ENCODE results near the gene DLG4.

DLG4 gene

DNA sequence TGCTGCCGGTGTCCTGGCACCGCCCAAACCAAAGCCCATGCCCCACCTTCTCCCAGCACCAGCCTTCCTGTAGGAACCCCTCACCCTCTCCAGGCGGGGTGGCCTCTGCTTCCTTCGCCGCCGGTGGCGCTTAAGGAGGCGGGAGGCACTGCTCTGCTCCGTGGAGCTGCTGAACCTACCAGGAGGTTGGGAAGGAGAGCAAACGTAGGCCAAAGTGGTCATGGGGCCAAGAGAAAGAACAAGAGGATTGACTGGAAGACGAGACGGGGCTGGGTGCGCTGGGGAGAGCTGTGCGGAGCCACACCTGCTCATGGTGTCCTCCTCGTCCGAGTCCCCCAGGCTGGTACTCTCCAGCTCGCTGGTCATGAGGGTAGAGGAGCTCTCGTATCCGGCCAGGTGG, 9.9 kb upstream of the DLG4 start:
- DNase-seq: no peak

DNA sequence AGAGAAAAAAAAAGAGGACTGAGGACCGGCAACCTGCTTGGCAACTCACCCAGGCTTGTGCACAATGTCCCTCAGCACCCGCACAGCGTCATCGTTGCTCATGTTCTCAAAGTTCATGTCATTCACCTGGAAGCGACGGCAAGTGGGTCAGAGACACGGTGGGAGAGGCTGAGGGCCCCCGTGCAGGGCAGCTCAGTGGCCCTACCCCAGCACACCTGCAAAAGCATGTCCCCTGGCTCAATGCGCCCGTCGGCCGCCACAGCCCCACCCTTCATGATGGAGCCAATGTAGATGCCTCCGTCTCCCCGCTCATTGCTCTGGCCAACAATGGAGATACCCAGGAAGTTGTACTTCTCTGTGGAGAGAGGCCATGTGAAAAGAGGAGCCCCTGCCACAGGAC, 9.3 kb upstream of the DLG4 start:
- DNase-seq: no peak

DNA sequence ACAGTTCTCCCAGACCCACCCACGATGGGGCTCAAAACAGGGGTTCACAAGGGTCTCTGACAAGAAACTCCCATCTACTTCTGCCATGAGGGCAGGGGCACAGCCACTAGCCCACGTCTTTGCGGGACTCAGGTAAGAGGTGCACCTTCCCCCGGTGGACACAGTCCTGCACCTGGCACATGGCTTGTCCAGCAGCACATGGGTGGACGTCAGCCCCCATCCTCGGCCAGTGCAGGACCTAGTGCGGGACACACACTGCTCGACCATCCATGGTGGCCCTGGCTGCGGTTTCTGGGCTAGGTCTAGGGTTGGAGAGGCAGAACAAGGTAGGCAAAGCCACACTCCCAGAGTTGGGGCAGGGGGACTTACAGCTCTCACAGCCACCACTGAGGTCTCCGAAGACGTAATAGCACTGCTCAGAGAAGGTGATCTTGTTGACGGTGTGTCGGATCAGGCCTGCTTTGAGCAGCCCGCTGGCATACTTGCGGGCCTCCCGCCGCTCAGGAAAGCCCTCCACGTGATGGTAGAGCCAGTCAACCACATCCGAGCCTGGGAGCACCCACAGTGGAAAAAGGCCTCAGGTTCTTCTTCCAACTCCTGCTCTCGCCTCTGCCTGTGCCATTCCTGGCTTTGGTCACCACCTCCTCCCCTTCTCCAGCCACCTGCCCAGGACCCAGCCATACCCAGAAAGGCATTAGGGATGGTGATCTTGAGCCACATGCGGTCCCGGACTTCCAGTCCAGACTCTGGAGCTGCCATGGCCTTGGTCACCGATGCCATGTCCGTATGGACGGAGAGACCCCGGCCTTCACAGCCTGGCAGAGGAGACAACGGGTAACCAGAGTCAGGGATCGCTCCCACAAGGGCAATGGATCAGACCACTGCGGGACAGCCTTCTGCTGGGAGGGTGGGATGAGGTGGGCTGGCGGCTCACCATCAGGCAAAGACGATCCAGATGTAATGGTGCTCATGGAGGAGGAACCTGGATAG, 7.4 kb upstream of the DLG4 start:
- DNase-seq: no peak

DNA sequence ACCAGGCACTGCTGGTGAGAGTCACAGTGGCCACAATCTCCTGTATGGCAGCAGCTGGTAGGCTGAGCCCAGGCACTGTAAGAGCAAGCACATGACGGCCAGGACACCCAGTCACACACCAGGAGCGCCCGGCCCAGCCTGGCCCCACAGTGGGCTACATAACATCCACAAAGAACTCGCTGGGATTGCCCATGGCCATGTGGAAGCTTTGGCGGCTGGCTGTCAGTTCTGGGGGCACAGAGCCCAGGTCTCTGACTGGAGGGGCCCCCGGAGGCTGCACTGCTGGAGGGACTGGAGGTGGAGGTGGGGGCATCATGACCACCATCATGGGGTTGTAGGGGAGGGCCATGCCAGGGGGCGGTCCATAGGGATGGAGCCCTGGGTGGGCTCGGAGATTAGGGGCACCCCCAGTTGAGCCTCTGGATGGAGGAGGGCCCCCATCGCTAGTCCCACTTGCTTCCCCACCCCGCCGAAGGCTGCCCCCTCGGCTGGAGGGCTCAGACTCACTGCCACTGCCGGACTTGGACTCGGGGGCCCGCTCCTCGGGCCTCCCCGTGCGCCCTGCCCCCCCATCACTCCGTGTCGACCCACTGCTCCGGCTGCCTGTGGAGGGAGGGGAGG, 6.2 kb upstream of the DLG4 start:
- no peak for DNase-seq

DNA sequence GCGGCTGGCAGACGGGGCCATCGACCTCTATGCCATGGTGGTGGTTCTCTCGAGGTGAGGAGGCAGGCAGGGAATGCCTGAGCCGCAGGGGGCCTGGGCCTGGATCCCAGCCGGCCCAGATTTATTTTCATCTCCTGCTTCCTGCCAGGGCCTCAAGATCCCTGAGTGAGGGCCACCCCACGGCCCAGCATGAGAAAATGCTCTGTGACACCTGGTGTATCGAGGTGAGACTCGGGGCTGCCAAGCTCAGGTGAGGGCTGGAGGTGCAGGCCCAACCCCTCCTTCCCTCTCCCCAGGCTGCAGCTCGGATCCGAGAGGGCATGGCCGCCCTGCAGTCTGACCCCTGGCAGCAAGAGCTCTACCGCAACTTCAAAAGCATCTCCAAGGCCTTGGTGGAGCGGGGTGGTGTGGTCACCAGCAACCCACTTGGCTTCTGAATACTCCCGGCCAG, 5.0 kb upstream of the DLG4 start:
- no peak for DNase-seq

DNA sequence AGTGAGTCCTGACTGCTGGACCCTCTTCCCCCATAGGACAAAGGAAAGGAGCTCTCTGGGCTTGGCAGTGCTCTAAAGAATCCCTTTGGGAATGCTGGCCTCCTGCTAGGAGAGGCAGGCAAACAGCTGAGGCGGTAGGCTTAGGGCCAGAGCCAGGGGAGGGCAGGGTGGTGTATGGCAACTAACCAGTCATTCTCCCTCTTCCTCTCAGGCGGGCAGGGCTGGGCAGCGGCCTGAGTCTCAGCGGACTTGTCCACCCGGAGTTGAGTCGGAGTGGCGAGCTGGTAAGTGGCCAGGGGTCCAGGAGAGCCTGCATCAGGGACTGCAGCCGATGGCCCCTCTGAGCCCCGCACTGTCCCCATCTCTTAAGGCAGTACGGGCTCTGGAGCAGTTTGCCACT, 4.5 kb upstream of the DLG4 start:
- no peak for DNase-seq

DNA sequence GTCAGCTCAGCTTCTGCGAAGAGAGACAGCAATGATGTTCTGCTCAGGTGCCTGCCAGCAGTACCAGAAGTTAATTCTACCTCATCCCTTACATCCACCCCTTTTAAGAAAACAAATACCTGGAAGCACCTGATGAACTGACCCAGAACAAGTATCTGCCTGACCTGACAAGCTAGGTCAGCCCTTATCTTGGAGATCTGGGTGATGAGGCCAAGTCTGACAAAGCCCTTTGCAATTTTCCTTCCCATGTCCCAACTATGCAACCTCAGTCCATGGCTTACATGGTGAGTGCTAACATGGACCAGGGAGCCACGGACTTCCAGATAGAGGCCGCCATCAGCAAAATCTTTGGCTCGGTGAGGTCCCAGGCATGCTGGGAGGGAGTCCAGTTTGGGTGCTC, 3.7 kb upstream of the DLG4 start:
- no peak for DNase-seq

DNA sequence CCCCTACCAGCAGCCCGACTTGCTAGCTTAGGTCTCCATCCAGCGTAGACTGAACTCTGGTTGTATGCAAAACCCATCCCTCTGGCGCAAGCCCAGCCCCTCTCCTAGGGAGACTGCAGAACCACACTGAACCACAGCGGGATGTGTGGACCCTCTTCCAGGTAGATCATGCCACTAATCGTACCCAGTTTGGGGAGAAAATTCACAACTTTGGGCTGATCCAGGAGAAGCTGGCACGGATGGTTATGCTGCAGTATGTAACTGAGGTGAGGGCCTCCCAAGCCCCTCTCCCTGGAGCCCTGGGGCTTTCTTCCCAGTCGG, 3.3 kb upstream of the DLG4 start:
- DNase-seq: no peak

DNA sequence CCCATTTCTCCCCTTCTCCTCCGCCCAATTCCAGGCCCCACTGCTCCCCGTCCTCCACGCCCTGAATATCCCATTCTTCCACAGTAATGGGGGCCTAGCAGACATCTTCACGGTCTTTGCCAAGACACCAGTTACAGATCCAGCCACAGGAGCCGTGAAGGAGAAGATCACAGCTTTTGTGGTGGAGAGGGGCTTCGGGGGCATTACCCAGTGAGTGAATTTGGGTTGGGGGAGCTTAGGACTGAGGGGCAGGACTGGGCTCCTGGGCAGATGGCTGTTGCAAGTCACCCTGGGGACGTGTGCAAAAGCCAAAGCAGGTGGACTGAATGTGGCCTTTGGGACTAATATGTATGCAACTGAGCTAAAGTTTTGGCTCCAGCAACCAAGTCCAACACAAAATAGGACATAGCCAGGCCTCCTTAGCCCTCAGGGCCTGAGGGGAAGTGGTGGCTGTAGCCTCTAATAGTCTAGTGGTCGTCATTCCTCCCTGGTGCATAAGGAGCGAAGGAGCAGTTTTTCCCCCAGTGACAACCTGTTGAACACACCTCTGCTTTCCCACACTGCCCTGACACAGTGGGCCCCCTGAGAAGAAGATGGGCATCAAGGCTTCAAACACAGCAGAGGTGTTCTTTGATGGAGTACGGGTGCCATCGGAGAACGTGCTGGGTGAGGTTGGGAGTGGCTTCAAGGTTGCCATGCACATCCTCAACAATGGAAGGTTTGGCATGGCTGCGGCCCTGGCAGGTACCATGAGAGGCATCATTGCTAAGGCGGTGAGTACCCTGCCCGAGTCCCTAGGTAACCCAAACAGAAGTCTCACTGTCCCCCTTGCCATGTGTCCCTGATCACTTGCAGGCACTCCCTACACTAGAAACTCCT, 2.7 kb upstream of the DLG4 start:
- no peak for DNase-seq

DNA sequence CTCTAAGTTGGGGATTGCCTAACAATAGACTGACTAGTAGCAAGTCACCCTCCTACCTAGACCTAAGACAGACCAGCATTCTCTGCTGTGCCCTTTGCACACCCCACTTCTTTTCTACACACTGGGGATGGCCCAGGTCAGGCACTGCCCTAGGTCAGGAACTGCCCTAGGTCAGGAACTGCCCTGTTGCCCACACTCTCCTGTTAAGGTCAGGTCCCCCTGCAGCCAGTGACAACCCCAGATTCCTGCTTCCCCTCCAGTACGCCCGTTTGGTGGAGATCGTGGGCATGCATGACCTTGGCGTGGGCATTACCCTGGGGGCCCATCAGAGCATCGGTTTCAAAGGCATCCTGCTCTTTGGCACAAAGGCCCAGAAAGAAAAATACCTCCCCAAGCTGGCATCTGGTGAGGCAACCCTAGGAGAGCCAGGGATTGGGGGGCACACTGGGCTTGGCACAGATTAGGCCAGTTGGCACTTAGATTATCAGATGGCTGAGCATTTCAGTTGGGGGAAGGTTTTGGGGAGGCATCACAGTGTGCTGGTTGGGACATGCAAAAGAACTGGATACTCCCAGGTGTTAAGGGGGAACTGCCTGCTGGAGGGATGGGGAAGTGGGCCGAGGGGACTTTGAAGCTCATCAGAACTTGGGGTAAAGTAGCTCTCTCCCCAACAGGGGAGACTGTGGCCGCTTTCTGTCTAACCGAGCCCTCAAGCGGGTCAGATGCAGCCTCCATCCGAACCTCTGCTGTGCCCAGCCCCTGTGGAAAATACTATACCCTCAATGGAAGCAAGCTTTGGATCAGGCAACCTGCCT, 1.8 kb upstream of the DLG4 start:
- no peak for DNase-seq

DNA sequence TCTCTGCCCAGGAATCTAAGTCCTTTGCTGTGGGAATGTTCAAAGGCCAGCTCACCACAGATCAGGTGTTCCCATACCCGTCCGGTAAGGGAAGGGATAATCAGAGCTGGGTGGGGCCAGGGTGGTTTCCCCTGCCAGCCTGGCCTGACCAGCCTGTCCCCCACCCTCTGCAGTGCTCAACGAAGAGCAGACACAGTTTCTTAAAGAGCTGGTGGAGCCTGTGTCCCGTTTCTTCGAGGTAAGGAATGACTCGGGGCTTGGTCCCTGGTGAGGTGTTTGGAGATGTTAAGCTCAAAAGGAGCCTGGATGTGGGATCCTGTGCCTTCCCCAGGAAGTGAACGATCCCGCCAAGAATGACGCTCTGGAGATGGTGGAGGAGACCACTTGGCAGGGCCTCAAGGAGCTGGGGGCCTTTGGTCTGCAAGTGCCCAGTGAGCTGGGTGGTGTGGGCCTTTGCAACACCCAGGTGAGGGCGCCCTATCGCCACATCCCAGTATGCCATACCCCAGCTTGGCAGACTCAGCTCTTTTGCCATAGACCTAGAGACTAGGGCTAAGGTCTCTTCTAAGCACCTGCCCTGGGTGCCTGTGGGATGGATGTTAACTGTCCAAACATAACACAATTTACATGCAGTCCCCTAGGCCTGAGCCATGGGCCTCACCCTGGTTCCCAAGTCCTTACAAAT, 1.1 kb upstream of the DLG4 start:
- peak in 2 of 5 donors; percentile 41 to 75 for DNase-seq

DNA sequence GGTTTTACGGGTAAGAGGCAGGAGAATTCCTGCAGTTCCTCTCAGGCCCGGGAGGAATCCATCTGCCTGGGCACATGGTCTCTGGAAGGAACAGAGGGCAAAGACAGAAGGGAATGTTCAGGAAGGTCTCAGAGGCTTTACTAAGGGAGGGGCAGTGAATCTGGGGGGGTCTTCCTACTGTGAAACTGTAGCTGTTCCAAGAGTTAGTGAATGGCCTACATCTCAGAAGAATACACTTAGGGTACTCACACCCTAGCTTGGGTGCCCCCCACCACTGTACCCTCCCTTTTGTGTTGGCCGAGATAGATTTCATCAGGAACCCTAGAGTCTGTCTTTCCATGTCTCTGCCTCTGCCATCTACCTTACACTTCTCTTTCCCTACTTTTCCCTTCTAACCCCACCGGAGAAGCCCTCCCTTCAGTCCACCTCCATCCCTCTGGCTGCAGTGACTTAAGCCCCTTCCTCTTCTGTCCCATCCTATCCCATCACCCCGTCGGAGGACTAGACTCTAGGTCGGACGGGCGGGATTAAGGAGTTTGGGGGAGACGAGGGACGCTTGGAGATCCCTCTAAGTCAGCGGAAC, 316 bp downstream of the DLG4 start:
- DNase-seq: no peak

DNA sequence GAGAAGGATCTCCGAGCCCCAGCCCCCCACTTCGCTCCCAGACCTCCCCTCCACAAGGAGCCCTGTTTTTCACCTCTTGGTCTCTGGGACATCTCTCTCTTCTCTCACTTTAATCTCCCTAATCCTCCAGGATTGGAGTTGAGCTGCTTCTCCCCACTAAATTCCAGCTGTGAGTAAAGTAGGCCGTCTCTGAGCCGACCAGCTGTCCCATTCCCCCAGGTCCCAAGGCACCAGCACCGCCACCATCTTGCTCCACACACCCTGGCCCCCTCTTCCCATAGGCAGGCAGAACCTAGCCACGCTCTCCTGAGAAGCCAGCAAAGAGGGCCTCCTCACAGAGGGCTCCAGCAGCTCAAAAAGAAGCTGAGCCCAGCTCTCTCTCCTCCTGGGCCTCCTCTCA, 878 bp downstream of the DLG4 start:
- no peak for DNase-seq

DNA sequence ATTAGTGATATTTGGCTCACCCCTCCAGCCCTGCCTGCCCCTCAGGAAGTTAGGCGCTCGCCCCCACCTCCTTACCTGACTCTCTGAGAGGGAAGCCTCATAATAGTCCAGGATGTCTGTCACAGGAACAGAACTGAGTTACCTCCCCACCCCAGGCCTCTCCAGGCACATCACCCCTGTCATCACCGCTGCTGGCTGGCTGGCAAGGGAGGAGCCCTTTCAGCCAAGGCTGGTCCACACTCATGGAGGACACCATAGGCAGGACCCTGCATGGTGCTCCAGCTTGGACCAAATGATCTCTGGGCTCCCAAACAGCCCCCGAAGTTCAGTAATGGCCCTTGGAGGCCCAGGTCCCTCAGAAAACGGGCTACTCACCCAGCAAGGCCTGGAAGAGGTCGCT, 1.5 kb downstream of the DLG4 start:
- no peak for DNase-seq

DNA sequence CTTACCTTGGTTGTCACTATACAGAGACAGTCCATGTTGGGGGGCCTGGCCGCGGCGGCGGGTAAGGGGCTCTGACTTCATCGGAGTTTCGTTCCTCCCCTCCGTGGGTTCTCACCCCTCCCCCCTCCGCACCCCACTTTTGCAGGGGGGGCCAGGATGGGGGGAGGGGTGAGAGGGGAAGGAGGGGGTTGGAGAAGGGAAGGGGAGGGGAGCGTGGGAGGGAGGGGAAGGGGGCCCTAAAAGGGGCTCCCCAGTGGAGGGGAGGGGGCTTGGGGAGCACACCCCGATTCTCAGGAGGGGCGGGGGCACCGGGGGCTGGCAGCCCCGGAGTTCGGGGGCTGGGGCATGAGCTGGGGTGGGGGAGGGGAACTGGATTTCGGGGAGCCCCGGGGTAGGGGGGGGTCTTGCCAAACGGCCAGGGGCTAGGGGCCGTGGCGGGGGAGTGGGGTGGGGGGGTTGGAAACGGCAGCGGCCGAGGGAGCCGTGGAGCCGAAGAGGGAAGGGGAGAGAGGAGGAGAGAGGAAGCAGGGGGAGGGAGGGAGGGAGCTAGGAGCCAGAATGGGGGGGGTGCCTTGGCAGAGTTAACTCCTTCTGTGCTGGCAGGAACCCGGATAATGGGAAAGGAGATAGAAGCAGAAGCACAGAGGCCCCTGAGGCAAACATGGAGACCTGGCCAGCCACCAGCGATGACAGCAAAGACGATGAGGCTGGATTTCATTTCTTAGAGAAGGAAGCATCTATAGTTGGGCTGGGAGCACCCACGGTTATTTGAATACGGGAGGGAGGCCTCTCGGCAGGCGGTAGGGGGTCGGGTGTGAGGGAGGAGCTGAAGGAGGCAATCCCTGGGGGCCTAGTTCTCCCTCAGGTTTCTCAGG, 2.3 kb downstream of the DLG4 start:
- no peak for DNase-seq

DNA sequence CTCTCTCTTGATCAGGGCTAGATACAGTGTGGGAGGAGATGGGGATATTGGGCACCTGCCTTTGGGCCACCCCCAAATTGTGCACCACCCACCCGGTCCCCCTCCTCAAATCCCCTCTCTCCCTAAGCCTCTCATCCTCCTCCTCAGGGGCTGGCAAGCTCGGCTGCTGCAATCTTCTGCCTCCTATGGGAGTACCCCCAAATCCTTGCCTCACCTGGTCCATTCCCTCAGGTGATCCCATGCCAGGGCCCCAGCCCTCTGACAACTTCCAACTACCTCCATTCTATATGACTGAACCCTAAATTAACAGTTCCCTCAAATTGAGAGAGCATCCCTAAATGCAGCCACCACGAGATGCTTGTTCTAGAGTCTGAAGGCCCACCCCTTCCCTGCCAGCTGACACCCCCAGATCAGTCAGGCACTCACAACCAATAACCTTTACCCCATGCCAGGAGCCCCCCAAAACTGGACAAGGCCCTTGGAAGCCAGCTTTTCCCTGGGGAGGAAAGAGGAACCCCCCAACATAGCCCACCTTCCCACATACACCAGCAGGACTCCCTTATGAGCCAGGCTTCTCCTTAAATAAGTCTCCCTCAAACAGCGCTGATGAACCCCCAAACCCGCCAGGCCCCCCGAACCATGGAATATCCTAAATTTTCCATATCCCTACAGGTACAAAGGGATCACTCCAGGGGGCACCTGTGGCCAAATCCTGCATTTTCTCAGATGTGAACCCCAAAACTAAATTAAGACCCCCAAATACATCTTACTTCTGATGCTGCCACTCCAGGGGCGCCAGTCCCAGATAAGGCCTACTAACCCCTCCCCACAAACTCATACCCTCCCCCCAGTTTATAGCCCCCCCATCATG, 3.2 kb downstream of the DLG4 start:
- no peak for DNase-seq

DNA sequence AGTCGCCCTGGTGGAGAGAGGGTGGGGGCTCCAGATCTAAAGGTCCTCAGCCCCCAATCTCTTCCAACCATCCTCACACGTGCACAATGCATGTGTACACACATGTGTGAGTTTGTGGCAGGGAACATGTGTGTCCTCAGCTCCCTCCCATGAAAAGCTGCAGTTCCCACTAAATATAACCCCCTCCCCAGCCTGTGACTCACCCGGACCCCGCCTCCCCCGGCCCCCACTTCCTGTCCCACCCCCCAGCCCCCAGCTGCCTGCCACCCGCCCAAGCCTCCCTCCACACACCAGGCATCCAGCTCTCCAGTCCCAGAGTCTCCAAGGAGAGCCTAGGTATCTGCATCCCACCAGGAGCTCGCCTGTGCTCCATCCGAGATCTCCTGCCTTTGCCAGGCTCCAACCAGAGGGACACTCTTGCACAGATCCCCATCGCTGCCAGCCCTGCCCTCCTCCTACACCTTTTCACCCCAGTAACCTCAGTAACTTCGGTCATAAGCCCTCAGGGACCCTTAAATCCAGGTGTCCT, 3.9 kb downstream of the DLG4 start:
- DNase-seq: no peak

DNA sequence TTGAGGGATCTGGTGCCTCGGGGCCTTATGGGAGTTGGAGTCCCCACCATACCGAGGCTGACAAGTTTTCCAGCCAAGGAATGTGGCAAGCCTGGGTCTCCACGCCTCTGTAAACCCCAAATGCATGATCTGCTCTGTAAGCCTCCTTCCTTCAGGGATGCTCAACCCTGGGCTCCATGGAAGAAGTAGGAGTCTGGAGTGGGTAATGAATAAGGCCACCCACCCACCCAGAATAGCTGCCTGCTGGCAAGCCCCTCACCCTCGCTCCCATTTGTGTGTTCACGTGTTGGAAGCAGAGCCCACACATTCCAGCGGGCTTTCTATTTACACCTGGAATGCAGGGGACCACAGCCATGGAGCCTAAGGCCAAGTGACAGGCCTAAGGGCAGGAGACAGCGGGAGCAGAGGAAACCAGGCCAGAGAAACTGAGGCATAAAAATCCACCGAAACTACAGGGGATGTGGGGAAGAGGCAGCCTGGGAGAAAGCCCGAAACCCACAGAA, 4.4 kb downstream of the DLG4 start:
- no peak for DNase-seq
